ENCODE data around the gene CXorf65.

CXorf65 gene

DNA sequence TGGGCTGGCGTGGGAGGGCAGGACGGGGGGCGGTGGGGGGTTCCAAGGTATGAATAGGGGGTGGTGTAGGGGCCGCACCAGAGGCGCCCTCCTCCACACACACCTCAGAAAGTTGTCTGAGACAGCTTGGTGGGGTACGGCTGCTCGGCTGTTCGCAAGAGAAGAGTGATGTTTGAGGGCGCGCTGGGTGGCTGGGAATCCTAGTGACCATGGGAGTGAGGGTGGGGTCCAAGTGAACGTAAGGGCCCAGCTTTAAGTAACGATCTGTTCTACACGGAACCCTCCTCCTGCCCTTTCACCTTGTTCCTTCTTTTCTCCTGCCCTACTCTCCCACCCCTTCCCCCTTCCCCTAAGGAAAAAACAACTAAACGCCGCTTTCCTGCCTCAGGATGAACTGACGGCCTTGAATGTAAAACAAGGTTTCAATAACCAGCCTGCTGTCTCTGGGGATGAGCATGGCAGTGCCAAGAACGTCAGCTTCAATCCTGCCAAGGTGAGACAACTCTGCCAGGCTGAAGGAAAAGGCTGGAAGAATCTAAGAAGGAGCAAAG is 12.5 kb upstream of the CXorf65 start:
- H3K4ac ChIP-seq (ENCODE audit: low read length), result no peak overlapping the region
- no peak overlapping the region for H4K8ac ChIP-seq (ENCODE audit: low read depth, low read length)
- H2BK15ac ChIP-seq (ENCODE audit: low read length), result no peak overlapping the region
- no peak overlapping the region for H3K14ac ChIP-seq (ENCODE audit: low read length)
- peak overlapping the region; percentile 46 for H3K4me2 ChIP-seq (ENCODE audit: insufficient read depth, low read length, poor library complexity, severe bottlenecking)
- no peaks in the 10 kb centered on the region for H3K27me3 ChIP-seq (ENCODE audit: control insufficient read depth in 3 of 3, insufficient read depth in 3 of 3, low read depth in 1 of 3, low read length in 3 of 3)
- H2AFZ ChIP-seq (ENCODE audit: low read length), result peak overlapping the region; percentile 93
- H3K27ac ChIP-seq (replicated peaks; ENCODE audit: low read length), result no peak overlapping the region
- no peaks in the 10 kb centered on the region for H3K9me3 ChIP-seq (replicated peaks in 1 of 2; ENCODE audit: control insufficient read depth in 2 of 2, insufficient read depth in 1 of 2, low read depth in 1 of 2, low read length in 2 of 2)
- no peak overlapping the region for H2BK12ac ChIP-seq (ENCODE audit: low read length)
- no peak overlapping the region for H2AK5ac ChIP-seq (ENCODE audit: low read depth, low read length)
- no peak for DNase-seq (ENCODE audit: low spot score)
- H3K18ac ChIP-seq (ENCODE audit: low read length), result no peak overlapping the region
- peaks cover 2% of the 10 kb centered on the region for H3K79me1 ChIP-seq (ENCODE audit: low read depth, low read length)
- peak overlapping the region; percentile 81 for H3K9ac ChIP-seq (ENCODE audit: low read depth, low read length, poor library complexity)
- H3K4me3 ChIP-seq (ENCODE audit: low read length in 2 of 2), result peak overlapping the region; percentile 64 to 87
- H3K4me1 ChIP-seq (ENCODE audit: control insufficient read depth in 2 of 2, insufficient read depth in 1 of 2, low read depth in 1 of 2, low read length in 2 of 2), result peaks cover 3 to 5% of the 10 kb centered on the region in 2 donors
- H3K36me3 ChIP-seq (replicated peaks in 1 of 2; ENCODE audit: control insufficient read depth in 2 of 2, insufficient read depth in 2 of 2, low read length in 2 of 2), result peaks cover 28 to 44% of the 10 kb centered on the region in 2 donors
- no peak overlapping the region for H2BK120ac ChIP-seq (ENCODE audit: low read depth, low read length)
- no CpG with 5 or more reads among the region's 17 CpGs for WGBS, 2 donors (ENCODE audit: extremely low coverage in 2 of 2, insufficient read length in 2 of 2, insufficient replicate concordance in 1 of 2)
- no peak overlapping the region for H4K91ac ChIP-seq (ENCODE audit: low read depth, low read length, poor library complexity)
- H2BK5ac ChIP-seq (ENCODE audit: low read length), result no peak overlapping the region
- H3K23ac ChIP-seq (ENCODE audit: low read depth, low read length, poor library complexity), result no peak overlapping the region

DNA sequence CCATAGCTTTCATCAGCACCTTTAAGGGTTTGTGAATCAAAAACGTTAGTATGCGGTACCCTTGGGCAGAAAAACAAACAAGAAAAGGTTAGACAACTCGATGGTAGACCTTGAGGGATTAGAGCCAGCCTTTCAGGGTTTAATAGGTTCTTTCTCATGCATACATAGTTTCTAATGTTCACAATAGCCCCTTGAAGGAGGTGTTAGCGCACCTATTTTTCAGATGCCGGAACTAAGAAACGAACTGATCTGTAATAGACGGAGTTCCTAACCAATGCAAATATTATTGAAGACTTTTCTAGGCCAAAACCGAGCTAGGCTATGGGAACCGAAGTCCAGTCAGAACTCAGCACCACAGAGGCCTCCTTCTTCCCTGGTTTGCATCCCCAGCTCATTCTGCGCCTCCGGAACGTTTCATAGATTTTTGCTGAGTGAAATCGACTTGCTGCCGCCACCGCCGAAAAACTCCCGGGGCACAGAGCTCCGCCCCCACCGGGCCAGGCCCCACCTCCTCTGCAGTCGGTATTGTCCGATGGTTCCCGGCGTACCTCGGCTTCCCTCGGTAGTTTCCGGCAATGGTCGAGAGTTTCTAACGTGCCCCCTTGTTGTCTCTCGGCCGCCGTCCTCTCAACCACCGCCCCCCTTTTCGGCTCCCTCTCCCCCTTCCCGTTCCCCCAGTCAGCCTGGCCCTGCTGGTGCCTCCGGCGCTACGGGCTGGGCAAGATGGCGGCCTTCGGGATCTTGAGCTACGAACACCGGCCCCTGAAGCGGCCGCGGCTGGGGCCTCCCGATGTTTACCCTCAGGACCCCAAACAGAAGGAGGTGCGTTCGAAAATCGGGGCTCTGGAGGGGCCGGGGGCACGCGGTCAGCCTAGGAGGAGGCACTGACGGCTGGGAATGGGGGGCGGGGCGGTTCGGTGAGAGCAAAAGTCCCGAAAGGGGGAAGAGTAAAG is 11.8 kb upstream of the CXorf65 start, which contains the start of gene MED12:
TSS of gene MED12 (plus strand) at position 565 of the 953 bp plus-strand sequence. CDS start at position 724, 159 bp downstream.
- peaks cover 2% of the 10 kb centered on the region for H3K79me1 ChIP-seq (ENCODE audit: low read depth, low read length)
- no CpG with 5 or more reads among the region's 56 CpGs for WGBS, 2 donors (ENCODE audit: extremely low coverage in 2 of 2, insufficient read length in 2 of 2, insufficient replicate concordance in 1 of 2)
- H3K4me3 ChIP-seq (ENCODE audit: low read length in 2 of 2), result peak within 1 kb of the TSS; percentile 64 to 87
- no peak within 1 kb of the TSS for H3K23ac ChIP-seq (ENCODE audit: low read depth, low read length, poor library complexity)
- no peak within 1 kb of the TSS for H4K8ac ChIP-seq (ENCODE audit: low read depth, low read length)
- peak; percentile 77 for DNase-seq (ENCODE audit: low spot score)
- no peak within 1 kb of the TSS for H2BK5ac ChIP-seq (ENCODE audit: low read length)
- peak within 1 kb of the TSS; percentile 46 for H3K27ac ChIP-seq (replicated peaks; ENCODE audit: low read length)
- H3K18ac ChIP-seq (ENCODE audit: low read length), result peak within 1 kb of the TSS; percentile 90
- no peak within 1 kb of the TSS for H3K4ac ChIP-seq (ENCODE audit: low read length)
- no peak within 1 kb of the TSS for H2BK12ac ChIP-seq (ENCODE audit: low read length)
- H3K36me3 ChIP-seq (replicated peaks in 1 of 2; ENCODE audit: control insufficient read depth in 2 of 2, insufficient read depth in 2 of 2, low read length in 2 of 2), result peaks cover 22 to 37% of the 10 kb centered on the region in 2 donors
- H3K9me3 ChIP-seq (replicated peaks in 1 of 2; ENCODE audit: control insufficient read depth in 2 of 2, insufficient read depth in 1 of 2, low read depth in 1 of 2, low read length in 2 of 2), result no peaks in the 10 kb centered on the region
- H2AK5ac ChIP-seq (ENCODE audit: low read depth, low read length), result no peak within 1 kb of the TSS
- peak within 1 kb of the TSS; percentile 54 for H3K4me2 ChIP-seq (ENCODE audit: insufficient read depth, low read length, poor library complexity, severe bottlenecking)
- H2BK15ac ChIP-seq (ENCODE audit: low read length), result no peak within 1 kb of the TSS
- H2AFZ ChIP-seq (ENCODE audit: low read length), result peak within 1 kb of the TSS; percentile 93
- H3K9ac ChIP-seq (ENCODE audit: low read depth, low read length, poor library complexity), result peak within 1 kb of the TSS; percentile 81
- no peaks in the 10 kb centered on the region for H3K27me3 ChIP-seq (ENCODE audit: control insufficient read depth in 3 of 3, insufficient read depth in 3 of 3, low read depth in 1 of 3, low read length in 3 of 3)
- no peak within 1 kb of the TSS for H3K14ac ChIP-seq (ENCODE audit: low read length)
- no peak within 1 kb of the TSS for H4K91ac ChIP-seq (ENCODE audit: low read depth, low read length, poor library complexity)
- no peak within 1 kb of the TSS for H2BK120ac ChIP-seq (ENCODE audit: low read depth, low read length)
- H3K4me1 ChIP-seq (ENCODE audit: control insufficient read depth in 2 of 2, insufficient read depth in 1 of 2, low read depth in 1 of 2, low read length in 2 of 2), result peaks cover 3 to 5% of the 10 kb centered on the region in 2 donors

DNA sequence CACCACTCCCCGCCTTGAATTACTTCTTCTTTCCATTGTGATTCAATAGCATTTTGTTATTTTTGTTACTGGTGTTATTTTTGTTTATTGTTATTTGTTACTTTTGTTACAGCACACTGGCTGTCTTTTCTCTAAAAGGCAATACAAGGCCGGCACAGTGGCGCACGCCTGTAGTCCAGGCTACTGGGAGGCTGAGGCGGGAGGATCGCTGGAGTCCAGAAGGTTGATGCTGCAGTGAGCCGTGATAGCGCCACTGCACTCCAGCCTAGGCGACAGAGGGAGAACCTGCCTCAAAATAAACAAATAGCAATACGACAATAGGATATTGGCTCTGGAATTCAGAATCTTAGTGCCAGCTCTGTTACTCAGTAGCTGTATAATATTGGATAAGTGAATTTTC is 10.8 kb upstream of the CXorf65 start:
- Histone ChIP-seq H3K36me3 (replicated peaks in 1 of 2; ENCODE audit: control insufficient read depth in 2 of 2, insufficient read depth in 2 of 2, low read length in 2 of 2) (peaks cover 13 to 27% of the 10 kb centered on the region in 2 donors), H3K4me1 (ENCODE audit: control insufficient read depth in 2 of 2, insufficient read depth in 1 of 2, low read depth in 1 of 2, low read length in 2 of 2) (peaks cover 3 to 5% of the 10 kb centered on the region in 2 donors), H3K4me3 (ENCODE audit: low read length in 2 of 2) (no peak overlapping the region), H3K14ac (ENCODE audit: low read length) (no peak overlapping the region), H2AK5ac (ENCODE audit: low read depth, low read length) (no peak overlapping the region), H3K79me1 (ENCODE audit: low read depth, low read length) (peaks cover 2% of the 10 kb centered on the region), H2AFZ (ENCODE audit: low read length) (no peak overlapping the region), H4K8ac (ENCODE audit: low read depth, low read length) (no peak overlapping the region), H3K27me3 (ENCODE audit: control insufficient read depth in 3 of 3, insufficient read depth in 3 of 3, low read depth in 1 of 3, low read length in 3 of 3) (no peaks in the 10 kb centered on the region), H2BK5ac (ENCODE audit: low read length) (no peak overlapping the region), H3K27ac (replicated peaks; ENCODE audit: low read length) (no peak overlapping the region), H3K18ac (ENCODE audit: low read length) (no peak overlapping the region), H2BK120ac (ENCODE audit: low read depth, low read length) (no peak overlapping the region), H3K23ac (ENCODE audit: low read depth, low read length, poor library complexity) (no peak overlapping the region), H3K4me2 (ENCODE audit: insufficient read depth, low read length, poor library complexity, severe bottlenecking) (no peak overlapping the region), H4K91ac (ENCODE audit: low read depth, low read length, poor library complexity) (no peak overlapping the region), H2BK15ac (ENCODE audit: low read length) (no peak overlapping the region), H3K9me3 (replicated peaks in 1 of 2; ENCODE audit: control insufficient read depth in 2 of 2, insufficient read depth in 1 of 2, low read depth in 1 of 2, low read length in 2 of 2) (no peaks in the 10 kb centered on the region), H3K9ac (ENCODE audit: low read depth, low read length, poor library complexity) (no peak overlapping the region), H3K4ac (ENCODE audit: low read length) (no peak overlapping the region), H2BK12ac (ENCODE audit: low read length) (no peak overlapping the region)
- no CpG with 5 or more reads among the region's 10 CpGs for WGBS, 2 donors (ENCODE audit: extremely low coverage in 2 of 2, insufficient read length in 2 of 2, insufficient replicate concordance in 1 of 2)
- no peak for DNase-seq (ENCODE audit: low spot score)

DNA sequence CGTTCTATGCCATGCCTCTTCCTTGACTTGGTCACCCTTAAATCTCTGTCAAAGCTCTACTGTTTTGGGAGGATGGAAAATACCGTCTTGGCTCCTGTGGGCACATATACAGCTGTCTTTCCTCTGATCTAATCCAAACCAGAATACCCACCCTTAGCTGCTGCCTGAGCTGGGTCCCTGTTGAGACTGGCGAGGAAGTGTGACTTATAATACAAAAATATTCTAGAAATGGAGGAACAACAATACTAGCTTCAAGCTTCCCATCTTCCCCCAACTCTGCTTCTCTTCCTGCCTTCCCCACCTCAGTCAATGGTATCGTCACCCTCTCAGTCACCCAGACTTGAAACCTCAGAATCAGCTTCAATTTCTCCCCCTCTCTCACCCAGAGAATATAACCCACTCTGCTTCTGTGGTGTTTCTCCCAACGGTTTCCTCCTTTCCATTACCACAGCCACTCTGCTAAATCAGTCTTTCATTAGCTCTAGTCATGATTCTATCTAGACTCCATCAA is 5.4 kb upstream of the CXorf65 start:
- Histone ChIP-seq H3K14ac (ENCODE audit: low read length) (no peak overlapping the region), H2BK120ac (ENCODE audit: low read depth, low read length) (no peak overlapping the region), H3K4me2 (ENCODE audit: insufficient read depth, low read length, poor library complexity, severe bottlenecking) (no peak overlapping the region), H2AK5ac (ENCODE audit: low read depth, low read length) (no peak overlapping the region), H3K9ac (ENCODE audit: low read depth, low read length, poor library complexity) (no peak overlapping the region), H3K27ac (replicated peaks; ENCODE audit: low read length) (no peak overlapping the region), H2BK15ac (ENCODE audit: low read length) (no peak overlapping the region), H3K36me3 (replicated peaks in 1 of 2; ENCODE audit: control insufficient read depth in 2 of 2, insufficient read depth in 2 of 2, low read length in 2 of 2) (no peaks in the 10 kb centered on the region), H3K9me3 (replicated peaks in 1 of 2; ENCODE audit: control insufficient read depth in 2 of 2, insufficient read depth in 1 of 2, low read depth in 1 of 2, low read length in 2 of 2) (no peaks in the 10 kb centered on the region), H4K8ac (ENCODE audit: low read depth, low read length) (no peak overlapping the region), H3K4me3 (ENCODE audit: low read length in 2 of 2) (no peak overlapping the region), H2BK5ac (ENCODE audit: low read length) (no peak overlapping the region), H3K4me1 (ENCODE audit: control insufficient read depth in 2 of 2, insufficient read depth in 1 of 2, low read depth in 1 of 2, low read length in 2 of 2) (peaks cover 0 to 2% of the 10 kb centered on the region in 2 donors), H2BK12ac (ENCODE audit: low read length) (no peak overlapping the region), H3K79me1 (ENCODE audit: low read depth, low read length) (no peaks in the 10 kb centered on the region), H3K4ac (ENCODE audit: low read length) (no peak overlapping the region), H2AFZ (ENCODE audit: low read length) (no peak overlapping the region), H3K18ac (ENCODE audit: low read length) (no peak overlapping the region), H3K27me3 (ENCODE audit: control insufficient read depth in 3 of 3, insufficient read depth in 3 of 3, low read depth in 1 of 3, low read length in 3 of 3) (peaks cover 0 to 15% (median 0%) of the 10 kb centered on the region in 3 experiments), H4K91ac (ENCODE audit: low read depth, low read length, poor library complexity) (no peak overlapping the region), H3K23ac (ENCODE audit: low read depth, low read length, poor library complexity) (no peak overlapping the region)
- no CpG with 5 or more reads among the region's 5 CpGs for WGBS, 2 donors (ENCODE audit: extremely low coverage in 2 of 2, insufficient read length in 2 of 2, insufficient replicate concordance in 1 of 2)
- no peak for DNase-seq (ENCODE audit: low spot score)
